Endodermal cell (in vitro differentiated cells): ENCODE measurements around the gene CTNNA1. TPM values are rescaled to one million over a fixed set of nuclear protein-coding genes. Genes with fewer than 3 reads are reported as not detected.

ENCODE experiments used
- DNase-seq: peaks from one replicate; pipeline ENCODE4 v3.0.0-alpha.2; 2017
- H3K27ac ChIP-seq: 2 replicates; pipeline ENCODE4 v1.5.1; 2013; ENCODE audit warnings: mild to moderate bottlenecking, low read depth, low read length, moderate library complexity
- H3K27me3 ChIP-seq: 2 replicates; pipeline ENCODE4 v1.6.1; 2013; ENCODE audit warnings: mild to moderate bottlenecking, low read length, moderate library complexity; ENCODE audit not compliant: insufficient read depth, control insufficient read depth, poor library complexity, severe bottlenecking
- H3K36me3 ChIP-seq: 2 replicates; pipeline ENCODE4 v1.7.0; 2013; ENCODE audit warnings: mild to moderate bottlenecking, low read length, moderate library complexity; ENCODE audit not compliant: control insufficient read depth, insufficient read depth
- H3K4me1 ChIP-seq: one replicate; pipeline ENCODE4 v1.7.0; 2013; ENCODE audit warnings: low read length; ENCODE audit not compliant: control insufficient read depth, insufficient read depth
- H3K4me3 ChIP-seq: 2 replicates; pipeline ENCODE4 v1.5.1; 2013; ENCODE audit warnings: mild to moderate bottlenecking, low read length, moderate library complexity
- H3K9ac ChIP-seq: 2 replicates; pipeline ENCODE4 v1.6.1; 2013; ENCODE audit warnings: mild to moderate bottlenecking, low read length, moderate library complexity; ENCODE audit not compliant: poor library complexity, severe bottlenecking; ENCODE audit errors: extremely low read depth
- H3K9me3 ChIP-seq: 2 replicates; pipeline ENCODE4 v1.6.1; 2013; ENCODE audit warnings: mild to moderate bottlenecking, low read length, moderate library complexity; ENCODE audit not compliant: control insufficient read depth
- H3K27ac Mint-ChIP-seq: 2 replicates; pipeline ENCODE4 v1.8.0; 2020; ENCODE audit warnings: mixed read lengths
- H3K27me3 Mint-ChIP-seq: 2 replicates; pipeline ENCODE4 v1.8.0; 2021; ENCODE audit warnings: mild to moderate bottlenecking, mixed read lengths; ENCODE audit not compliant: insufficient read depth
- H3K36me3 Mint-ChIP-seq: 2 replicates; pipeline ENCODE4 v1.8.0; 2020; ENCODE audit warnings: low read depth, mixed read lengths
- H3K4me1 Mint-ChIP-seq: 2 replicates; pipeline ENCODE4 v1.8.0; 2020; ENCODE audit warnings: mixed read lengths
- H3K4me3 Mint-ChIP-seq: 2 replicates; pipeline ENCODE4 v1.8.0; 2020; ENCODE audit warnings: mild to moderate bottlenecking, moderate library complexity, mixed read lengths
- H3K9me3 Mint-ChIP-seq: 2 replicates; pipeline ENCODE4 v1.8.0; 2020; ENCODE audit warnings: mild to moderate bottlenecking, mixed read lengths
- CTCF ChIP-seq: fragments of 200-600 bp; sonication (generic); conservative IDR thresholded peaks from 2 replicates; pipeline ENCODE4 v1.5.0; 2021; ENCODE audit warnings: antibody characterized with exemption, mild to moderate bottlenecking
- WGBS, 2 experiments: methylation state at CpG; one replicate each; pipeline versions ENCODE4 v1.1.5 to v1.1.7; 2013; ENCODE audit warnings: missing lambda C conversion rate in 2 of 2, mixed read lengths in 1 of 2; ENCODE audit not compliant: insufficient coverage in 1 of 2, insufficient read length in 1 of 2; 5-methylcytosine and 5-hydroxymethylcytosine counted together
- total RNA-seq, 2 donors: library from RNA; stranded (reverse); fragmentation: NEBNext Ultra II Directional in 1 of 2; extraction: Animal tissue kit (Norgen Biotek cat#: 25700) in 1 of 2; gene quantifications; 2 replicates in 1 of 2; 3 replicates in 1 of 2; pipeline ENCODE4 v1.2.1, GENCODE V29; 2021

Gene CTNNA1
- total RNA-seq, 2 donors from 2014 or later = 298 to 305 TPM

GRCh38 chr5:138875946-138876345 is 122.7 kb downstream of the CTNNA1 start:
- peaks cover 19% of the 10 kb centered on the region for H3K36me3 Mint-ChIP-seq

GRCh38 chr5:138876811-138877210 is 123.6 kb downstream of the CTNNA1 start:
- Mint-ChIP-seq H3K27ac (peak overlapping the region; percentile 11), H3K9me3 (no peaks in the 10 kb centered on the region), H3K36me3 (peaks cover 19% of the 10 kb centered on the region), H3K4me3 (no peak overlapping the region), H3K4me1 (peaks cover 48% of the 10 kb centered on the region), H3K27me3 (no peaks in the 10 kb centered on the region)
- Histone ChIP-seq H3K4me1 (no peaks in the 10 kb centered on the region), H3K36me3 (peaks cover 13% of the 10 kb centered on the region), H3K27me3 (no peaks in the 10 kb centered on the region), H3K9me3 (no peaks in the 10 kb centered on the region), H3K9ac (no peak overlapping the region), H3K4me3 (no peak overlapping the region), H3K27ac (no peak overlapping the region)
- 95% methylated on average over 4 of the region's 4 CpGs for WGBS, 2 experiments
- no peak for TF ChIP-seq CTCF
- DNase-seq = peak; percentile 45

More at GRCh38 chr5:138875946-138876345, 122.7 kb downstream of the CTNNA1 start:
- Histone ChIP-seq H3K36me3 (peaks cover 13% of the 10 kb centered on the region), H3K4me3 (no peak overlapping the region), H3K9me3 (no peaks in the 10 kb centered on the region), H3K27ac (no peak overlapping the region), H3K4me1 (peaks cover 2% of the 10 kb centered on the region), H3K9ac (no peak overlapping the region), H3K27me3 (no peaks in the 10 kb centered on the region)
- no peak for TF ChIP-seq CTCF
- Mint-ChIP-seq H3K4me1 (peaks cover 50% of the 10 kb centered on the region), H3K4me3 (no peak overlapping the region), H3K9me3 (no peaks in the 10 kb centered on the region), H3K27me3 (no peaks in the 10 kb centered on the region), H3K27ac (no peak overlapping the region)
- peak; percentile 30 for DNase-seq
- WGBS, 2 experiments = 90 to 100% methylated on average over 2 to 3 of the region's 3 CpGs

- peaks cover 9% of the 10 kb centered on the region for H3K36me3 ChIP-seq
- WGBS, 2 experiments = 88 to 91% methylated on average over 4 to 7 of the region's 7 CpGs
- Mint-ChIP-seq H3K27ac (no peak overlapping the region), H3K9me3 (no peaks in the 10 kb centered on the region), H3K36me3 (peaks cover 16% of the 10 kb centered on the region), H3K27me3 (no peaks in the 10 kb centered on the region), H3K4me3 (no peak overlapping the region), H3K4me1 (peaks cover 51% of the 10 kb centered on the region)
- H3K27ac ChIP-seq = no peak overlapping the region
- no peak for TF ChIP-seq CTCF
- no peak overlapping the region for H3K4me3 ChIP-seq
- H3K9ac ChIP-seq = no peak overlapping the region
- H3K9me3 ChIP-seq = no peaks in the 10 kb centered on the region
- peak; percentile 29 for DNase-seq
- no peaks in the 10 kb centered on the region for H3K27me3 ChIP-seq
- no peaks in the 10 kb centered on the region for H3K4me1 ChIP-seq
Measured at GRCh38 chr5:138878437-138879235, 125.4 kb downstream of the CTNNA1 start.
